Activated CD4-positive, CD25-positive, alpha-beta regulatory T cell treated with anti-CD3 and anti-CD28 coated beads, Interleukin-2, amount 50 U/mL, for 16 hours (primary cell): ENCODE data around the gene RNLS.

Experiments used
- DNase-seq: peaks from one replicate; pipeline ENCODE4 v3.0.0-alpha.2; 2020; ENCODE audit warnings: low read depth, low spot score

The RNLS gene

DNA sequence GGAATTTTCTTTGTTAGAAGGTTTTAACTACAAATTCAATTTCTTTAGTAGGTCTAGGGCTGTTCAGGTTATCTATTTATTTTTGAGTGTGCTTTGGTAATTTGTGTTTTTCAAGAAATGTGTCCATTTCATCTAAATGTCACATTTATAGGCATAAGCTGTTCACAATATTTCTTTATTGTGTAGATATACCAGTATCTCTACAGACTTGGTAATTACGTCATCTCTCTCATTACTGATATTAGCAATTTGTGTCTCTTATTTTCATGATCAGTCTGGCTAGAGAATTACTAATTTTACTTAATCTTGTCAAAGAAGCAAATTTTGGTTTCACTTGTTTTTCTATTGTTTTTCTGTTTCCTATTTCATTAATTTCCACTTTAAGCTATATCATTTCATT is 152.0 kb downstream of the RNLS start:
- no peak for DNase-seq

DNA sequence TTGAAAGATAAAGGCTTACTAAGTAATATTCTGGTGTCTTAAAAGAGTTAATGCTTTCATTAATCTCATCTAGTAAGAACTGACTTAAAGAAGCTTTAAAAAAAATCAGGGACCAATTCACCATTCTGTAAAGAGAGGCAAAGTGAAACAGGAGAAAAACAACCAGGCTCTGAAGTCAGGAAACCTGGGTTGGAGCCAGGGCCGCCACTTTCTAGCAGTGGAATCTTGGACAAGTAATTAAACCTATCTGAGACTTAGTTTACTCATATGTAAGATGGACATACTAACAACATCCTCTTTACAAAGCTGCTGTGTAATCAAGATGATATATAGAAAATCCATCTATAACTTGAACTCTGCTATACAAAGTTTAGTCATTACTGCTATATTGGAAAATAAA is 154.1 kb downstream of the RNLS start:
- DNase-seq, result no peak

DNA sequence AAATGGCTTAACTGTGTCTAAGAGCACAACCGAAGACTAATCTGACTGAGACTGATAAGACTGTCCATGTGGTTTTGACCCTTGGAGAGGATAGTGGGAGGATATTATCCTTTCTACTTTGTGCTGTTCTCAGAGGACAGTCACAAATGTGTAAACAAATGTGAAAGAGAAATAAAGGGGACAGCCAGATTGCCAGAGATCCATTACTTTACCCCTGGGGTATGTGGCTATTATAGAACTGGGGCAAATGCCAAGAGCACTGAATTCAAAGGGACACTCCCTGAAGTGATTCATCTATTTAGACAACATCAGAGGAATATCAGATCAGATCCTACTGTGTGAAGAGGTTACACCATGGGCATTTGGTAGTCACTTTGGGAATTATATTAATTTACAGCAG is 154.7 kb downstream of the RNLS start:
- no peak for DNase-seq

DNA sequence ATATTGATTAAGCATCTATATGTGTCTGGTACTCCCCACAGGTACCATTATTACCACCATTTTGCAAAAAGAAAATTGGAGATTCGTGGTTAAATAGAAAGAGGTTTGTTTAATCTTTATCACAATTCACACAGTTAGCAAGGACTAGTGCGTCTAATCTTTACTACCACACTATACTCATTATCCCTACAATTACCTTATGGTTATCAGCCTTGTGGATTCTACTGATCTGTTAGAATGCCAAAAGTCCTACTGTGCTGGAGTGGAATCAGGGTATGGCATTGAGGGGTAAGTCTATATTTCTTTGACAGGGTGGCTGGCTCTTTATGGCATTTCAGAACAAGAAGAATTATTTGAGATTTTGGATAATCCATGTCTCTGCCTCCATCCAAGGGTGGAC is 156.1 kb downstream of the RNLS start:
- DNase-seq, result no peak

DNA sequence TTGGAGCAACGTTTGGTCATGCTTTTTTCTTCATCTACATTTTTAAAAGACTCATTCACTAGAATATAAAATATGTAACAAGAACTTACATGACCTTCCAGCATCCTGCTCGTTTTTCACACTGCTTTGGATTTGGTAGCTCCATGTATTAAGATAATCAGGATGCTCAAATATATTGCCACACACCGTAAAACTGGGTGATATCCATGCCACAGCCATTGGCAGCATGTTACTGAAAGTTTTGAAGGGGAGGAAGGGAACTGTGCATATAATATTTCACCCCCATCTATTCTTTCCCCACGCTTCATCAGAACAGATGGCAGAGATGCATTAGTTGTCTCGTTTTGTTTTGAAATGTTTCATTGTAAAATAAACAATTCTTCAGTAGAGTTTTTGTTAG is 158.2 kb downstream of the RNLS start:
- no peak for DNase-seq

DNA sequence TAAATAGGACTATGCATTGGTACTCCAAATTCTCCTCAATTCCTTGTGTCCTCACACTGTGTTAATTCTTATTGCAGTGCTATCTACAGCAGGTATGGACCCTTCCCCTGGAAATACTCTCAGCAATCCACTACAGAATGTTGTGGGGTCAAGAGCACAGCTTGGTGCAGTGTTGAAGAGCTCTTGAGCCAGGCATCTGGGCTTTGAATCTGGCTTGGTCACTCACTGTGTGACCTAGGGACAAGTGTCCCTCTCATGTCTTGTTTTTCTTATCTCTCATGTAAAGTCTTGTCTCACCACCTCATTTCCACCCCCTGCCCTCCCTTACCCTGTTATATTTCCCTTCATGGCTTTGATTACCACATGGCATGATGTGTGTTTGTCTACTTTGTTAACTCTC is 159.4 kb downstream of the RNLS start:
- DNase-seq, result no peak

DNA sequence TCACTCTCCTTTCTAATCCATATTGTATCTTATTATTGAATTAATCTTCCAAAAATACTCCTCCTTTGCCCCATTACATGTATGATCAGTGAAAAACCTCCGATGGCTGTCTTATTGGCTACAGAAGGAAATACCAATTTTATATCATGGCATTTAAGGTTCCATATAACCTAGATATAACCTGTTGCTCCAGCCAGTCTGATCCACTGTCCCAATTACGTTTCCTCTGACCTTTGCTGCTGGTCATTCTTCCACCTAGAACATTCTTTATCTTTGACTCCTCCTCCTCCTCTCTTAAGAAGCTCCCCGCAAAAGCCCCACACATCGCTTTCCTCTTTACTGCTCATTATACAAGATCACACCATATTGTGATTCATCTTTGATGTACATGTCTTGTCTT is 161.5 kb downstream of the RNLS start:
- DNase-seq, result no peak

DNA sequence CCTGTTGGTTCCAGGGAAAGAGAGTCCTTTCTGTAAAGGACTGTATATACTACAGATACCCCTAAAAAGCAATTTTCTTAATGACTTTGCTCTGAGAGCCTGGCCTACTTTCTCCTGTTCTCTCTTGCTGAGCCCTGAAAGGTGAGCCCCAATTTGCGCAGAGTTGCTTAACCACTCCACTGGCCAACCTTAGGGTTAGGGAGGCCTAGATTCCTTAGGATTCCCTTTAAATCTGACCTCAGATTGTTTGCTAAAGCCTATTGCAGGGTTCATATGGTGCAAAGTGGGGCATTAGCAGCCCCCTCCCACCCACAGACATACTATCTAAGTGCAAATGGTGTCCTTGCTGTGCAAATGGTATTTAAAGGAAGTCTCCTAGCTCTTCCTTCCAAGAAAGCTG is 164.2 kb downstream of the RNLS start:
- DNase-seq, result no peak

DNA sequence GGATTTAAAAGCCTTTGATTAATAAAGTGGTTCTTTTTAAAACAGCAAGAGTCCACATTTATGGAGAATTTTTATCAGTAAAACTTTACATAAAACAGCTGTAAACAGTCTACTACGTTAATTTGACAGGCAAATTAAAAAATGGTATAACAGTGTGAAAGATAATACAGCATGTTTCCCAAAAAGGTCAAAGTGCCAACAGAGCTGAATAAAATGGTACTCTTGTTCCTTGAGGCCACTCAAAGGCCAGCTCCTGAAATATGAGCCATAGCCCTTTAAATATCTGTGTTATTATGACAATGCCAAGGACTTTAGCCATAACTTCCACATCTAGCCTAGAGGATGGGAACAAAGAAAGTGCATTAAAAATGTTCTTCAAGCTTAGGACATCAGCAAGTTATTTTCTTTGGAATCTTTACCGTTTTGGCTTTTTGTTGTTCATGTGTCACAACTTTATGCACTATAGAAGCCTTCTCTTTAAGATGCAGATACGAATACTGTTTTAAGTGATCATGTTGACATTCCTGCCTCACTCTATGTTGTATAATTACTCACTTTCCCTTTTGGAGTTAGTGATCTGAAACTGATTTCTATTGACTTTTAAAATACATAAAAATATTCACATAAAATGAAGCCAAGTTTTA is 165.6 kb downstream of the RNLS start:
- no peak for DNase-seq

DNA sequence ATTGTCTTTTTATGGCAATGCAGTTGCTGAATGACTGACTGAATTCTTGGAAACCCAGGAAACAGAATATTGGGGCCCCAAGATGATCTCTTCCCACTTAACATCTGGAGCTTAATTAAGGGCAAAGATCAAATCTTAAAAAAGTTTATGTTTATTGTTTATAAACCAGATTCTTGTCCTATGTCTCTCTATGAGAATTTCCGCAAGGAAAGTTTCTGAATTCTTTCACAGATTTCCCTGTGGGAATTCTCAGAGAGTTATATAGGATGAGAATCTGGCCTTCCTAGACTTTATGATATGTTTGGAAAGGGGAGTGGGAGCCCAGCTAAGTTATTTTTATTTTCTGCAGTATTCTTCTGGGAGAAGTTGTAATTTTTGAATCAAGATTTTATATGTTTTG is 166.3 kb downstream of the RNLS start:
- DNase-seq, result no peak

DNA sequence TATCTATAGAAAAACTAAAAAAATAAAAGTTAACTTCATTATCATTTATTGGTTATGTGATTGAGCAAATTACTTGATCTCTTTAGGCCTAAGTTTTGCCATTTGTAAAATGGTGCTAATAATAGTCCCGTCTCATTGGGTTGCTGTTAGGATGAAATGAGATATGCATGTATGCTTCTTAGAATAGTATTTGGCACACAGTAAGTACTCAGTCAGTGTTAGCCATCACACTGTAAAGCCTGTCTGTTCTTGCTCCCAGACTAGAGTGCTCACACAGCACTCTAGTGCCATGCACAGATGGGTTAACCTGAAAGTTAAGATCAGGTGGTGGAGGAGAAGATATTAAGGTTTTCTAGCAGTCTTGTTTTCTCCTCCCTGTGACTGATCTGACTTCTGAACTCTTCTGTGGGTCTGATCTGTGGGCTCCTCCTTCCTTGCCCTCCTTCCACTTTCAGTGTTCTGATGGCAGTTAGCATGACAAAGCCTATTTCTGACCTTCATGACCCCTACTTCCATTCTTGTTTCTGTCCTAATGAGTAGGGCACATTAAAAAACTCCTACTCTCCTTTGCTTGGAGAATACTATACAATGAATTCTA is 167.5 kb downstream of the RNLS start:
- DNase-seq, result no peak

DNA sequence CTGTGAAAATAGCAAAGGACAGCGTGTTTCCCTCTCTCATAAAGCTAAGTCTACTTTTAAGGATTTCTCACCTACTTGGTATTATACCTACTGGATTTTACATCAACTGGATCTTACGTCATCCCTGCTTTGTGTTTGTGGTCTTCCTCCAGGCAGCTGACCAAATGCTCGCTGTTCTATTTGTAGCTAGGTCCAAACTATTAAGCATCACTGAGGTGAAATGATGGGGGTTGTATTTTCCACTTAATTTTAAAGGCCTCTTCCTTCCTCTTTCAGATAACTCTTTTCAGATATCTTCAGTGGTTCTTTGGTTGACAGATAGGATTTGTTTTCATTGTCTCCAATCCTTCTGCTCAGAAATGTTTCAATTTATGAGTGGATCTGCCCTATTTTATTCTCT is 169.7 kb downstream of the RNLS start:
- no peak for DNase-seq

DNA sequence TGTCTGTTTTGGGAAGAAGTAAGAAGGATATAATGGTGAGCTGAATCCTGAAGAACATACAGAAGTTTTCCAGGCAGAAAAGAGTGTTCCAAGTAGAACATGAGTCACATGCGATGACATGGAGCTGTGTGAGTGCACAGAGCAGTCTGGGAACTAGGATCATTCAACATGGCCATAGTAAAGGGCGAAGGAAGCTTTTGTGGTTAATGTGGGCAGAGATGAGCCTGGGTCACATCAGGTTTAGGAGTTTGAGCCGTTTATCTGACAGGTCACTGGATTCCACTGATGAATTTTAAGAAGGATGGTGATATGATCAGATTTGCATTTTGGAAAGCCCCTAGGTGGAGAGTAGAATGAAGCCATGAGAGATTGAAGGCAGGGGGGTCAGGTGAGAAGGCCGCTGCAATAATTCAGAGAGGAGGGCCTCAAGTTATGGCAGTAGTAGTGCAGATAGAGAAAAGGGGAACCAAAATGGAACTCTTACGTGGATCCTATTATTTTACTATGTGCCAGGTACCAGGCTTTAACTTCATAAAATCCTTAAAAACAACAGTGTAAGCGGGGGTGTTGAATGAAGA is 171.3 kb downstream of the RNLS start:
- no peak for DNase-seq

DNA sequence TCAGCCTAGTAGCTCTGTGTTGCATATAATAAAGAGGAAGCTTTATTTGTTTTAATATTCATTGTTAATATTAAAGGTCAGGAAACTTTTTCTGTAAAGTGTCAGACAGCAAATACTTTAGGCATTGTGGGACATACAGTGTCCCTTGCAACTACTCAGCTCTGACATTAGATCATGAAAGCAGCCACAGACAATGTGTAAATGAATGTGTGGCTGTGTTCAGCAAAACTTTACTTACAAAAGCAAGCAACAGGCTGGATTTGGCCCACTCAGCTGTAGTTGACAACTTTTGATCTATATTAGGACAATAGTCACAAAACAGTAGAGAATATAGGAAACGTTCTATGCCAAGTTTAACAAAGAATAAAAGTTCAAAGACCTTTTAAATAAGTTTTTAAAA is 173.3 kb downstream of the RNLS start:
- no peak for DNase-seq

DNA sequence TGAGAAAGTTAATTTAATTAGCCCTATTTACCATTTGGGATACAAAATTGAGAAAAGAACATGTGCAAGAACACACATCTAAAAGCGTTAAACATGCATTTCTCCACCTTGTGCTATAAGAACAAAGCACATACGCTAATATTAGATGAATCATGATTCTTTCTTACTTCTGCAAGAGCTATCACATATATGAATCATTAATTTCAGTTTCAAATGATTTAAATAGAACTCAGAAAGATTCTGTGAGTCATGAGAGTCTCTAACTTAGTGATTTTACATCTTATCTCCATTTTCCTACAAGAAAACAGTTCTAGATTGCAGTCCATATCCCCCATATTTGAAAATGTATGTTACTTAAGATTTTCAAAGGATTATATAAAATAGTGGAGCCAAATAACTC is 173.9 kb downstream of the RNLS start:
- no peak for DNase-seq

DNA sequence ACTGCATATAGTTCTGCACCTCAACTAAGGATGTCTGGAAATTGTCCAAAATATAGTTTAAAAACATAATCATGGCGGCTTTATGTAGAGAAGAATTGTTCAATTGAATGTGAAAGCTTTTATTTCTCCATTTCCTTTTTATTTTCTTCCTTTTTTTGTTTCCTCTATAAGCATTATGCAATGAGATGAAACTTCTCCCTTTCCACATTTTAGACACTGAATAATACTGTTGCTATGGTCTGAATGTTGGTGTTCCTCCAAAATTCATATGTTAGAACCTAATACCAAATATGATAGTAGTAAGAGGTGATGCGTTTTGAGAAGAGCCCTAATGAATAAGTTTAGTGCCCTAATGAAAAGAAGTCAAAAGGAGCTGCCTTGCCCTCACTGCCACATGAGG is 175.0 kb downstream of the RNLS start:
- no peak for DNase-seq

DNA sequence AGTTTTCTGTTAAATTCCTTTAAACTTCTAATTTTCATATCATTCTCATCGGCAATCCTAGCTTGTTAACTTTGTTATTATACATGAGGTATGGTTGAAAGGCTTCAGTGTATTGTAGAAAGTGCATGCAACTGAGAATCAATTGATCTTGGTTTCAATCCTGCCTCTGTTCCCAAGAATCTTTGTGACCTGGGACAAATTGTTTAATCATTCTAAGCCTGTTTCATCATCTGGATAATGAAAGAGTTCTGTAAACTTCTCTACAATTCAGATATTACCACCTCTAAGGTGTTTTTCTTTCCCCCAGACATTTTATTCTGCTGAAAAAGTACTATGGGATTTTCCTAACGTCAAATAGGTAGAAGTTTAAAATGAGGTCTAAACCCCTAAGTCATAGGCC is 179.0 kb downstream of the RNLS start:
- no peak for DNase-seq

DNA sequence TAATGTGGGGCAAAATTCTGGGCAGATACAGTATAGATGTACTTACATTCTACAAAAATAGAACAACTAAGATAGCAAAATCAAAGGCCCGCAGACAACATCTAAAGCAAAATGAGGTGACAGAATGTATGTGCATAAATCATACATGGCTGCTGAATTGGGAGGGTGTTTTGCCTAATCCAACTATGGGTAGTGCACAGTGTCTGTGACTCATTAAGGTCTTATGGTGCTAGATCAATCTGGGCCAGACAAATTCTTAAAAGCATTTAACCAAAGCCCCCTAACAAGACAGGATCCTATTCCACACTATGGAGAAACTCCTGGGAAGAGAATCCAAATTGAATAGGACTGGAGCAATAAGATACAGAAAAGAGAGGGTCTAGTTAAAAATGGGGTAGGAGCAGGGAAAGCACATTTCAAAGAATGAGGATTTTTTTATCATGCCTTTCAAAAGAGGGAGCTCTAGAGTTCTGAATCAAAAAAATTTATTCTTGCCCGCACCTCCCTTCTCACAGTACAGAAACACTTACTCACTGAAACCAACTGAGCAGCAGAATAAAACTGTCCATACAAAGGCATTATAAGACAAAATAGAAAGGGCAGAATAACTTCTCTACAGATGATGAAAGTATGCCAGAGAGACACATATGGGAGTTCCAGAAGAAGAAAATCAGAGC is 181.3 kb downstream of the RNLS start:
- no peak for DNase-seq

DNA sequence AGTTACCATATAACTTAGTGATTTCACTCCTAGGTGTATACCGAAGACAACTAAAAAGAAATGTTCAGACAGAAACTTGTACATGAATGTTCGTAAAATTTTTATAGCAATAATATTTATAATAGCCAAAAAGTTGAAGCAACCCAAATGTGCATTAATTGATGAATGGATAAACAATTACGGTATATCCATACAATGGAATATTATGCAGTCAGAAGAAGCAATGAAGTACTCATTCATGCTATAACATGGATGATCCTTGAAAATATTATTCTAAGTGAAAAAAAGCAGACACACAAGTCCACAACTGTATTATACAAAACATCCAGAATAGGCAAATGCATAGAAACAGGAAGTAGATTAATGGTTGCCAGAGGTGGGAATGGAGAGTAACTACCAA is 183.9 kb downstream of the RNLS start:
- no peak for DNase-seq

DNA sequence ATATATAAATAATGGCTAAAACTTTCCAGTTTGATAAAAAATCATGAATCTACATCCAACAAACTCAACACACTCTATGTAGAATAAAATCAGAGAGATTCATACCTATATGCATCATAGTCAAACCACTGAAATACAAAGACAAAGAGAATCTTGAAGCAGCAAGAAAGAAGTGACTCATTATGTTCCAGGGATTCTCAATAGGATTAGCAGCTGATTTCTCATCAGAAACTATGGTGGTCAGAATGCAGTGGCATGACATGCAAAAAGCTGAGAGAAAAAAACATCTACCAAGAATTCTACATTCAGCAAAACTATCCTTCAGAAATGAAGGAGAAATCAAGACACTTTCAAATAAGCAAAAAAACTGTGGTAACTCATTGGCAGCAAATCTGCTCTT is 187.4 kb downstream of the RNLS start:
- DNase-seq, result no peak

DNA sequence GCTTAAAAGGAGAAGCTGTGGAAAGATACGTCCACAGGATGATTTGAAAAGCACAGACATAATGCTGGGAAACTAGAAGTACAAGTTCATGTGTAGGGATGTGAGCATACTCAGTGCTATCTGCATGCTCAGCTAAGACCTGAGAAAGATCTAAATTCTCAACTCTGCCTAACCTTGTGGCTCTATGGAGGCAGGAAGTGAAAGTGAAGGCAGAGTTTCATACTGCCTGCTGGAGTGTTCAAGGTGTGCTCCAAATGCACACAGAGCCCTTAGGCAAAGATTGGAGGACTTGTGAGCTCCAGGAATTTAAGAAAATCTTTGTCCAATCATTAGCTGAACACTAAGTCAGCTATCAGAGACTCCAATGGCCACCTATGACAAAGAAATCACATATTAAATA is 190.9 kb downstream of the RNLS start:
- DNase-seq, result no peak

DNA sequence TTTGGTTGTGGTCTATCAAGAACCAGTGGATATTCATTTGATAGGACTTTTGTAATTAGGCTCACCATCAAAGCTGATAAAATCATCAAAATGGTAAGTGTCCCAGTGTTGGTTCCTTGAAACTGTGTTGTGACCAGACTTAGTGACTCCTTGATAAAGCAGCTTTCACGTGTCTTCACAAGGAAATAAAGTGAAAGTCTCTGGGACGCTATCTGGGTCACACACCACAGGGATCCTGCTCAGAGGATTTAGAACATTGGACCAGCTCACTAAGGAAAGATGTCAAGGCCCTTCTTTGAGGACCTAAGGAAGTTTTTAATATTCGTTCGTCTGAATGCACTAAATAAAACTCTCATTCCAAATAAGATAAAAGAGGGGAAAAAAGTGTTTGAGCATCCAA is 193.1 kb downstream of the RNLS start:
- no peak for DNase-seq

DNA sequence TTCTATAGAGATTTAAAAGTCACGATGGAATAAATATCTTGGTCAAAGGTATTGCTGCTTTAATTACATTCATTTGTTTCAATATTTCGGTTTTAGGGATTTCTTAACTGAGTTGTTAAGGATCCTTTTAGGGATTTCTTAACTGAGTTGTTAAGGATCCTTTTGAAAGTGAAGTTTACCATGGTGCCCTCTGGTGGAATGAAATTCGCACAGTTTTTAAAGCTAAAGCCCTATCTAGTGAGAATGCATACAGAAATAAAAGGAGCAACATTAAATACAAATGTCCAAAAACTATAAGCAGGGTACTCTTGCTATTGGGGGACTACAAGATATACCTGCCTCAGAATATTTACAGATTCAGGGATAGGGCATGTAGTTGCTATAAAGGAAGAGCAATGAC is 193.7 kb downstream of the RNLS start:
- DNase-seq, result no peak
